ENCODE measurements around the gene PANK4. TPM values are rescaled to one million over a fixed set of nuclear protein-coding genes. Genes with fewer than 3 reads are reported as not detected.
A peak's percentile ranks its signal among the peaks of the same experiment; 100 is the strongest.

Gene PANK4
- total and polyA plus RNA-seq, 2 of the 8 experiments (the other 6 are each of a cell fraction or from before 2014, with no cell fraction given) = 20.1 to 29.7 TPM

- H2BK12ac ChIP-seq (ENCODE audit: low read depth, low read length) = no peak overlapping the region
- no peak overlapping the region for H2BK20ac ChIP-seq (ENCODE audit: low read length)
- WGBS, 2 experiments (ENCODE audit: extremely low coverage in 1 of 2, insufficient coverage in 1 of 2, insufficient read length in 1 of 2, insufficient replicate concordance in 2 of 2, low coverage in 1 of 2, low lambda C conversion rate in 2 of 2, missing lambda C conversion rate in 1 of 2) = 92% methylated on average over 28 of the region's 34 CpGs; no CpG with 5 or more reads in 1 of the 2 experiments
- H3K79me2 ChIP-seq (ENCODE audit: control insufficient read depth in 1 of 2, insufficient read depth in 2 of 2, low read length in 2 of 2) = no peaks in the 10 kb centered on the region
- no peak overlapping the region for H3K4me2 ChIP-seq (ENCODE audit: insufficient read depth in 1 of 2, low read depth in 2 of 2, low read length in 2 of 2)
- no peaks in the 10 kb centered on the region for H3K23me2 ChIP-seq (ENCODE audit: low read depth, low read length)
- no peak overlapping the region for H4K5ac ChIP-seq (ENCODE audit: insufficient read length, low read depth, low read length)
- H3K4me1 ChIP-seq (replicated peaks in 1 of 4; ENCODE audit: control insufficient read depth in 3 of 4, insufficient read depth in 4 of 4, low read length in 3 of 4) = no peaks in the 10 kb centered on the region; a peak in 1 of 7 replicates
- H4K20me1 ChIP-seq (replicated peaks in 1 of 2; ENCODE audit: control insufficient read depth in 1 of 2, insufficient read depth in 2 of 2, low read length in 2 of 2) = peaks cover 4 to 15% of the 10 kb centered on the region in 2 experiments
- ChIA-PET CTCF (ENCODE audit: partially characterized antibody) (interaction anchor here (0.9 to 1.6 kb wide), 3 partner anchors 12 to 99 kb away, joined by 3 to 4 read pairs (median 3); no protein-coding TSS in a partner anchor), POLR2A (ENCODE audit: partially characterized antibody) (interaction anchor here (1.1 to 2.3 kb wide), 3 partner anchors 10 to 31 kb away, joined by 5 to 6 read pairs (median 5); no protein-coding TSS in a partner anchor)
- H2AK5ac ChIP-seq (ENCODE audit: low read depth, low read length) = no peak overlapping the region
- no peak overlapping the region for H2AFZ ChIP-seq (ENCODE audit: low read length)
- H3K4ac ChIP-seq (replicated peaks; ENCODE audit: insufficient read length, low read depth, low read length) = no peak overlapping the region
- H4K91ac ChIP-seq (replicated peaks; ENCODE audit: insufficient read length, low read length) = no peak overlapping the region
- H3K23ac ChIP-seq (ENCODE audit: insufficient read length) = no peak overlapping the region
- H3K27me3 ChIP-seq (replicated peaks in 1 of 4; ENCODE audit: control insufficient read depth in 3 of 4, extremely low read depth in 1 of 4, insufficient read depth in 3 of 4, low read length in 3 of 4) = peaks cover 0 to 8% (median 2%) of the 10 kb centered on the region in 4 experiments; a peak in 3 of 7 replicates
- H3K56ac ChIP-seq (replicated peaks; ENCODE audit: insufficient read length, low read depth, low read length) = no peak overlapping the region
- H3K18ac ChIP-seq (ENCODE audit: extremely low read depth, low read length) = no peak overlapping the region
- H3K14ac ChIP-seq (ENCODE audit: insufficient read length) = no peak overlapping the region
- FAIRE-seq (no peak), DNase-seq (ENCODE audit: low read depth in 1 of 2, low spot score in 2 of 2) (no peak)
- no peak overlapping the region for H2BK5ac ChIP-seq (ENCODE audit: low read depth, low read length)
- TF ChIP-seq YY1 (IDR thresholded peaks at IDR 0.05; ENCODE audit: low read depth, low read length) (no peak), SUZ12 (IDR thresholded peaks at IDR 0.05; ENCODE audit: low read length) (no peak), KDM4A (IDR thresholded peaks at IDR 0.05; ENCODE audit: low read depth, low read length, severe bottlenecking) (no peak), BACH1 (IDR thresholded peaks at IDR 0.05; ENCODE audit: low read length) (no peak), POLR2A (IDR thresholded peaks at IDR 0.05; ENCODE audit: control extremely low read depth in 1 of 2, low read depth in 2 of 2, low read length in 2 of 2) (peak in 1 of 2 experiments; percentile 6; a peak in 1 of 3 replicates)
- H3K27ac ChIP-seq (ENCODE audit: low read depth, low read length) = no peak overlapping the region
- H4K8ac ChIP-seq (ENCODE audit: extremely low read depth, insufficient read depth, low read length) = no peak overlapping the region
- H3K79me1 ChIP-seq (ENCODE audit: low read depth, low read length) = no peaks in the 10 kb centered on the region
- no peak overlapping the region for H2BK120ac ChIP-seq (replicated peaks; ENCODE audit: low read depth, low read length)
- H3K36me3 ChIP-seq (ENCODE audit: control insufficient read depth in 2 of 4, insufficient read depth in 4 of 4, low read length in 3 of 4) = no peaks in the 10 kb centered on the region
- no peak overlapping the region for H2BK15ac ChIP-seq (ENCODE audit: low read length)
- no peak overlapping the region for H3K9ac ChIP-seq (replicated peaks in 1 of 4; ENCODE audit: extremely low read depth in 1 of 4, low read depth in 3 of 4, low read length in 3 of 4)
- H3K9me3 ChIP-seq (ENCODE audit: insufficient read depth in 2 of 2, low read depth in 1 of 2, low read length in 1 of 2) = no peaks in the 10 kb centered on the region
- no peak overlapping the region for H3K4me3 ChIP-seq (ENCODE audit: extremely low read depth in 1 of 4, insufficient read depth in 2 of 4, low read depth in 3 of 4, low read length in 4 of 4)
Observed at GRCh38 chr1:2502210-2502609, 24.2 kb downstream of the PANK4 start.

Measured in H1 (cell line).